ENCODE measurements around the gene COL23A1. TPM values are rescaled to one million over a fixed set of nuclear protein-coding genes. Genes with fewer than 3 reads are reported as not detected.

Gene COL23A1
- total and polyA plus RNA-seq, 2 of the 8 experiments (the other 6 are each of a cell fraction or from before 2014, with no cell fraction given): 3.1 to 4.7 TPM

GRCh38 chr5:178191661-178192060, 398.5 kb downstream of the COL23A1 start (continued):
- TF ChIP-seq CBX5 (IDR thresholded peaks at IDR 0.05; ENCODE audit: low read depth, low read length) (no peak), HDAC2 (IDR thresholded peaks at IDR 0.05; ENCODE audit: borderline replicate concordance in 1 of 2, low read depth in 2 of 2, low read length in 2 of 2) (no peak), TEAD4 (IDR thresholded peaks at IDR 0.05; ENCODE audit: low read depth, low read length) (no peak)

Measured in H1 (cell line).